HCT116 (cell line): ENCODE results near the gene PUM1. TPM values are rescaled to one million over a fixed set of nuclear protein-coding genes. Genes with fewer than 3 reads are reported as not detected.

Source experiments
- ATAC-seq: fragments of 200-7000 bp; cut with Tn5 transposase; 2 replicates; pipeline ENCODE4 v1.9.1; 2020; ENCODE audit warnings: mild to moderate bottlenecking, moderate library complexity
- BruUV-seq: library from RNA; stranded (reverse); fragments of 400-500 nt; replicated peaks from 2 replicates; lab custom pipeline; 2021; lab: Mats Ljungman, UMichigan
- CTCF ChIA-PET: fragments of 300-600 bp; sonication (Branson Sonifier 250); formaldehyde crosslinking; loops from one replicate; lab custom pipeline; 2021; ENCODE audit warnings: antibody characterized with exemption; lab: Charles Lee
- POLR2A ChIA-PET: fragments of 300-600, 350-600 bp; sonication (Branson Sonifier 250); formaldehyde crosslinking; loops from one replicate; lab custom pipeline; 2021; ENCODE audit warnings: antibody characterized with exemption; lab: Charles Lee
- RAD21 ChIA-PET, 2 experiments: fragments of 300-600 bp; sonication (Branson Sonifier 250); formaldehyde crosslinking; loops; one replicate each; lab custom pipeline; 2023; ENCODE audit warnings: low total read pairs in 2 of 2; ENCODE audit not compliant: uncharacterized antibody in 2 of 2, unreplicated experiment in 2 of 2, low non-redundant PET in 1 of 2; lab: Charles Lee
- DNase-seq: peaks from one replicate; pipeline ENCODE4 v3.0.0-alpha.2; 2010; ENCODE audit warnings: low read depth, low spot score
- H2AFZ ChIP-seq: fragments of 200-600 bp; shearing (Covaris generic), sonication (generic); 2 replicates; pipeline ENCODE4 v1.6.1; 2017; ENCODE audit warnings: low read depth, mixed run types, mixed read lengths, antibody characterized with exemption, low read length; ENCODE audit not compliant: poor library complexity, severe bottlenecking
- H3K27ac ChIP-seq: 2 replicates; pipeline ENCODE4 v1.5.1; 2012; ENCODE audit warnings: low read depth, low read length
- H3K27me3 ChIP-seq: fragments of 200-600 bp; sonication (generic); 2 replicates; pipeline ENCODE4 v1.6.1; 2016; ENCODE audit warnings: mixed run types, low read length, mixed read lengths; ENCODE audit not compliant: insufficient read depth
- H3K36me3 ChIP-seq, 2 experiments: fragments of 200-500 bp in 1 of 2; fragments of 200-600 bp in 1 of 2; sonication (Bioruptor generic) in 1 of 2; sonication (generic) in 1 of 2; 2 replicates each; pipeline versions ENCODE4 v1.5.1 to v1.6.1; 2014 to 2016; ENCODE audit warnings: low read length in 2 of 2, inconsistent platforms in 1 of 2, mixed read lengths in 1 of 2, mixed run types in 1 of 2; ENCODE audit not compliant: insufficient read depth in 2 of 2, control insufficient read depth in 1 of 2
- H3K4me1 ChIP-seq, 2 experiments: fragments of 200-600 bp in 1 of 2; sonication (generic) in 1 of 2; 2 replicates each; pipeline versions ENCODE4 v1.5.1 to v1.6.1; 2012 to 2017; ENCODE audit warnings: low read length in 2 of 2, inconsistent platforms in 1 of 2, mild to moderate bottlenecking in 1 of 2, mixed read lengths in 1 of 2, mixed run types in 1 of 2, moderate library complexity in 1 of 2; ENCODE audit not compliant: insufficient read depth in 2 of 2, control insufficient read depth in 1 of 2
- H3K4me2 ChIP-seq: fragments of 200-600 bp; sonication (generic); 2 replicates; pipeline ENCODE4 v1.6.1; 2017; ENCODE audit warnings: mixed run types, low read length, mixed read lengths
- H3K4me3 ChIP-seq, 2 experiments: fragments of 200-600 bp in 1 of 2; sonication (generic) in 1 of 2; replicated peaks in 1 of 2; 2 replicates each; pipeline ENCODE4 v1.5.1; 2011 to 2016; ENCODE audit warnings: low read length in 2 of 2, control low read depth in 1 of 2, low read depth in 1 of 2, mild to moderate bottlenecking in 1 of 2, mixed read lengths in 1 of 2, mixed run types in 1 of 2
- H3K79me2 ChIP-seq: fragments of 200-600 bp; sonication (generic); 2 replicates; pipeline ENCODE4 v1.6.1; 2017; ENCODE audit warnings: mild to moderate bottlenecking, mixed run types, low read length, moderate library complexity, mixed read lengths; ENCODE audit not compliant: insufficient read depth
- H3K9ac ChIP-seq: fragments of 200-600 bp; sonication (generic); 2 replicates; pipeline ENCODE4 v1.6.1; 2016; ENCODE audit warnings: low read length, mixed read lengths
- H3K9me2 ChIP-seq: fragments of 200-600 bp; sonication (generic), shearing (Covaris generic); 2 replicates; pipeline ENCODE4 v1.6.1; 2017; ENCODE audit warnings: mixed run types, mild to moderate bottlenecking, moderate library complexity; ENCODE audit not compliant: insufficient read depth
- H3K9me3 ChIP-seq, 2 experiments: fragments of 200-500 bp in 1 of 2; fragments of 200-600 bp in 1 of 2; sonication (Bioruptor generic) in 1 of 2; sonication (generic) in 1 of 2; 2 replicates each; pipeline ENCODE4 v1.6.1; 2014 to 2017; ENCODE audit warnings: low read length in 2 of 2, mixed read lengths in 2 of 2, inconsistent platforms in 1 of 2, low read depth in 1 of 2, mild to moderate bottlenecking in 1 of 2, mixed run types in 1 of 2, moderate library complexity in 1 of 2; ENCODE audit not compliant: control insufficient read depth in 1 of 2, insufficient read depth in 1 of 2
- H4K20me1 ChIP-seq: fragments of 200-600 bp; sonication (generic), shearing (Covaris generic); 2 replicates; pipeline ENCODE4 v1.6.1; 2017; ENCODE audit warnings: mixed run types, mild to moderate bottlenecking, moderate library complexity; ENCODE audit not compliant: insufficient read depth
- CTCF ChIP-seq, 3 experiments: fragments of 200-600 bp in 1 of 3; sonication (generic) in 1 of 3; IDR thresholded peaks in 2 of 3; conservative IDR thresholded peaks in 1 of 3; 2 replicates each; pipeline ENCODE4 v1.5.1; 2012 to 2017; ENCODE audit warnings: low read depth in 2 of 3, low read length in 2 of 3, antibody characterized with exemption in 1 of 3, borderline replicate concordance in 1 of 3, control low read depth in 1 of 3, mild to moderate bottlenecking in 1 of 3, mixed read lengths in 1 of 3, mixed run types in 1 of 3, moderate library complexity in 1 of 3; ENCODE audit not compliant: insufficient read depth in 1 of 3
- EZH2 ChIP-seq: fragments of 200-600 bp; sonication (generic); IDR thresholded peaks from 2 replicates; pipeline ENCODE4 v1.6.1; 2017; ENCODE audit warnings: antibody characterized with exemption, mixed run types
- EZH2phosphoT487 ChIP-seq: fragments of 200-600 bp; IDR thresholded peaks from 2 replicates; pipeline ENCODE4 v1.6.1; 2018; ENCODE audit warnings: antibody characterized with exemption, borderline replicate concordance
- POLR2AphosphoS5 ChIP-seq: IDR thresholded peaks from 2 replicates; pipeline ENCODE4 v1.6.1; 2011; ENCODE audit warnings: mild to moderate bottlenecking, low read depth, low read length, moderate library complexity
- RAD21 ChIP-seq: IDR thresholded peaks from 2 replicates; pipeline ENCODE4 v1.6.1; 2012; ENCODE audit warnings: low read depth, mild to moderate bottlenecking
- SP1 ChIP-seq: IDR thresholded peaks from 2 replicates; pipeline ENCODE4 v1.6.1; 2012; ENCODE audit warnings: low read depth
- SRF ChIP-seq: IDR thresholded peaks from 2 replicates; pipeline ENCODE4 v1.6.1; 2012; ENCODE audit warnings: low read depth
- ZBTB33 ChIP-seq: IDR thresholded peaks from 2 replicates; pipeline ENCODE4 v1.6.1; 2011; ENCODE audit warnings: mild to moderate bottlenecking, low read length, moderate library complexity; ENCODE audit not compliant: insufficient replicate concordance; ENCODE audit errors: extremely low read depth
- intact Hi-C: fragments of 100-400 bp; cut with micrococcal nuclease; formaldehyde crosslinking; loops from 2 replicates; pipeline ENCODE4 v1.10.0; 2022
- total RNA-seq: library from RNA; stranded (reverse); gene quantifications from one replicate; pipeline ENCODE4 v1.2.1, GENCODE V29; 2021; ENCODE audit not compliant: unreplicated experiment

Gene PUM1
- total RNA-seq, 1 experiment from 2014 or later = 113 TPM

DNA sequence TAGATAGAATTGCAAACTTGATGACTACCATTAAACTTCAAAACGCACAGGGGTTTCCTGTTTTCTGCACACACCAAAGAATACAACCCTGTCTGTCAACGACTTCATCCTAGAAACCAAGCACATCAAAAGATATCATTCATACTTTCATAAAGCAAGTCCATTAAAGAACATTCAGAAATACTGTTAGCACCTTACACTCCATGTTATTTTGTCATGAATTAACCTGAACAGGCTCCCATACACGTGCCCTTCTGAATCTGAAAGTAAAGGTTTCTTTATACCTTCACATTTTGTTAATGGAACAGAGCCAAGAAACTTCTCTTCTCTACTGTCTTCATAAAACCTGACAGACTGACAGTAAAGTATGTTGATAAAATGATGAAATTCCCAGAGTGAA is 46.1 kb downstream of the PUM1 start:
- TF ChIP-seq RAD21 (no peak), POLR2AphosphoS5 (no peak), EZH2phosphoT487 (no peak), SP1 (no peak), CTCF (IDR thresholded peaks at IDR 0.05 in 2 of 3, conservative IDR thresholded peaks at IDR 0.05 in 1 of 3; ENCODE audit: borderline replicate concordance in 1 of 3, insufficient read depth in 1 of 3, low read depth in 2 of 3, low read length in 2 of 3) (no peak)
- DNase-seq (no peak), ATAC-seq (no peak)
- H3K9me3 ChIP-seq = no peaks in the 10 kb centered on the region
- no peaks in the 10 kb centered on the region for H3K9me2 ChIP-seq
- H3K27ac ChIP-seq = no peak overlapping the region
- no TSS peak for BruUV-seq
- H3K9ac ChIP-seq = no peak overlapping the region
- ChIA-PET RAD21 (no interaction called here), POLR2A (no interaction called here), CTCF (no interaction called here)
- H3K4me2 ChIP-seq = no peak overlapping the region
- no peaks in the 10 kb centered on the region for H3K27me3 ChIP-seq
- no peak overlapping the region for H2AFZ ChIP-seq
- peaks cover 99% of the 10 kb centered on the region for H3K79me2 ChIP-seq
- no peaks in the 10 kb centered on the region for H3K4me1 ChIP-seq
- H3K36me3 ChIP-seq = peaks cover 0 to 5% of the 10 kb centered on the region in 2 experiments; a peak in 2 of 4 replicates
- H3K4me3 ChIP-seq = no peak overlapping the region
- peaks cover 53% of the 10 kb centered on the region for H4K20me1 ChIP-seq
- intact Hi-C loops = no loop called here

GRCh38 chr1:31016868-31017267 is 48.6 kb downstream of the PUM1 start:
- Histone ChIP-seq H3K79me2 (peaks cover 99% of the 10 kb centered on the region), H2AFZ (no peak overlapping the region), H3K27me3 (no peaks in the 10 kb centered on the region), H3K27ac (no peak overlapping the region), H3K9me3 (no peaks in the 10 kb centered on the region), H3K9ac (no peak overlapping the region), H3K9me2 (no peaks in the 10 kb centered on the region), H3K4me1 (no peaks in the 10 kb centered on the region), H4K20me1 (peaks cover 60% of the 10 kb centered on the region; the same call in 1 of the 2 replicates), H3K4me3 (no peak overlapping the region), H3K36me3 (0 out of 4 replicates have a peak, but pooled peaks cover 0 to 3% of the 10 kb centered on the region in 2 experiments), H3K4me2 (no peak overlapping the region)
- POLR2A ChIA-PET = no interaction called here
- intact Hi-C loops = no loop called here
- TF ChIP-seq ZBTB33 (no peak), SP1 (no peak), SRF (no peak), EZH2 (no peak), RAD21 (no peak)
- RAD21 ChIA-PET = no interaction called here
- CTCF ChIA-PET = no interaction called here
- DNase-seq (no peak), ATAC-seq (no peak)
- BruUV-seq = no TSS peak
